Nephron progenitor cell (in vitro differentiated cells): ENCODE data around the gene STXBP5.

Source experiments
- DNase-seq: peaks from one replicate; pipeline ENCODE4 v3.0.0; 2021
- H3K27ac Mint-ChIP-seq: 2 replicates; pipeline ENCODE4 v1.8.0; 2021; ENCODE audit warnings: mild to moderate bottlenecking, moderate library complexity, mixed read lengths
- H3K27me3 Mint-ChIP-seq: 2 replicates; pipeline ENCODE4 v1.8.0; 2021; ENCODE audit warnings: mild to moderate bottlenecking, low read depth, mixed read lengths; ENCODE audit not compliant: poor library complexity
- H3K36me3 Mint-ChIP-seq: 2 replicates; pipeline ENCODE4 v1.8.0; 2021; ENCODE audit warnings: low read depth, mixed read lengths
- H3K4me1 Mint-ChIP-seq: 2 replicates; pipeline ENCODE4 v1.8.0; 2021; ENCODE audit warnings: mixed read lengths
- H3K4me3 Mint-ChIP-seq: 2 replicates; pipeline ENCODE4 v1.8.0; 2021; ENCODE audit warnings: mild to moderate bottlenecking, moderate library complexity, mixed read lengths
- H3K9me3 Mint-ChIP-seq: 2 replicates; pipeline ENCODE4 v1.8.0; 2021; ENCODE audit warnings: mild to moderate bottlenecking, moderate library complexity, mixed read lengths
- TF ChIP-seq, protein P1 (sequence below): fragments of 200-600 bp; sonication (generic); IDR thresholded peaks from 2 replicates; pipeline ENCODE4 v1.5.0; 2021; ENCODE audit warnings: antibody characterized with exemption

Gene STXBP5

DNA sequence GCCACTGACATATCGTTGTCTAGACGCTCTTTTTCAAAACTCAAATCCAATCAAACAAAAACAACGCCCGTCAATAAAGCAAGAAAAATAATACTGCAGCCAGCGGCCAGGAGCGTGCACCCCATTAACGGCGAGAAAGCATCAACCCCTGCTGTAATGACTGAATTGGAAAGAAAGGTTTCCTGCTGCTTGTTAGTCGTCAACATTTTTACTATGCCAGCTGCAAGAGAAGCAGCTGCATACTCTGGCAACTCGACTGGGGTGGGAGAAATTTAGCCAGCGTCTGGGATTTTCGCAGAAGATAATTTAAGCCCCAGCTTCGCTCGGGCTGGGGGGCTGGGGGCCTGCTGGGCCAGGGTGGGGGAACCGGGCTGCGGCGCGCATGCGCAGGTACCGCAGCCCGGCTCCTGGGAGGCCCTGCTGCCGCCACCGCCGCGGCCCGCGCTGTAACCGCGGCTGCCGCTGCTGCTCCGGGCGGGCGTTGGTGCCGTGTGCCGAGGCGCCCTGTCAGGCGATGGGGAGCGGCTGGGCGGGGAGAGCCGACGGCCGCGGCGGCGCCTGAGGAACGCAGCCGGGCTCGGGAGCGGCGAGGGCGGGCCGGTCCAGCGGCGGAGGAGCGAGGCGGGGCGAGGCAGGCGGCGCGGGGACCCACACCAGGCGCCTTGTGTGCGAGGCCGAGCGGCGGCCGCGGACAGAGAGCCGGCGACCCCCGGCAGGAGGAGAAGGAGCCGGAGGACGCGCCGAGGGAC, 732 bp upstream of the STXBP5 start:
- Mint-ChIP-seq H3K9me3 (no peaks in the 10 kb centered on the region), H3K27me3 (peaks cover 3% of the 10 kb centered on the region), H3K4me3 (peak overlapping the region; percentile 97), H3K36me3 (no peaks in the 10 kb centered on the region), H3K4me1 (peaks cover 45% of the 10 kb centered on the region), H3K27ac (peak overlapping the region; percentile 97)
- TF ChIP-seq, protein P1, sequence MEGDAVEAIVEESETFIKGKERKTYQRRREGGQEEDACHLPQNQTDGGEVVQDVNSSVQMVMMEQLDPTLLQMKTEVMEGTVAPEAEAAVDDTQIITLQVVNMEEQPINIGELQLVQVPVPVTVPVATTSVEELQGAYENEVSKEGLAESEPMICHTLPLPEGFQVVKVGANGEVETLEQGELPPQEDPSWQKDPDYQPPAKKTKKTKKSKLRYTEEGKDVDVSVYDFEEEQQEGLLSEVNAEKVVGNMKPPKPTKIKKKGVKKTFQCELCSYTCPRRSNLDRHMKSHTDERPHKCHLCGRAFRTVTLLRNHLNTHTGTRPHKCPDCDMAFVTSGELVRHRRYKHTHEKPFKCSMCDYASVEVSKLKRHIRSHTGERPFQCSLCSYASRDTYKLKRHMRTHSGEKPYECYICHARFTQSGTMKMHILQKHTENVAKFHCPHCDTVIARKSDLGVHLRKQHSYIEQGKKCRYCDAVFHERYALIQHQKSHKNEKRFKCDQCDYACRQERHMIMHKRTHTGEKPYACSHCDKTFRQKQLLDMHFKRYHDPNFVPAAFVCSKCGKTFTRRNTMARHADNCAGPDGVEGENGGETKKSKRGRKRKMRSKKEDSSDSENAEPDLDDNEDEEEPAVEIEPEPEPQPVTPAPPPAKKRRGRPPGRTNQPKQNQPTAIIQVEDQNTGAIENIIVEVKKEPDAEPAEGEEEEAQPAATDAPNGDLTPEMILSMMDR: no peak
- DNase-seq: peak; percentile 77

DNA sequence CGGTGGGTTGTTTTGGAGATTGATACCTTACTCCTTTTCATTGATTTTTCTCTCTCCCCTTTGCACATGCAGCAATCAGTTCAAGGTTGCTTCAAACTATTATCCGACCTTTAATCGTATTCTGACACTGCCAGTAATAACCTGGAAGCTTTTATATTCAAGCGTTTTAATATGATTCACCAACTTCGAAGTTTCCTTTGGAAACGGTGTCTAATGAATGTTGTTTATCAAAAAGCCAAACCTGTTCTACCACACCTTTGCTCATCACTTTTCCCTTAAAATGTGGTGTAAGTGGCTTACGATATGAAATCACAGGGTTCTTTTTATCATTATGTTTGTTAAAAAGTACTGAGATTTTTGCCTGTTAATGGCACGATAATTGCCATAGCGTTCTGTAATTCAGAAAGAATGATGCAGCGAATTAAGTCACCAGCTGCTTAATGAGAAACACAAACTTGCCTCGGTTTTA, 660 bp downstream of the STXBP5 start:
- Mint-ChIP-seq H3K4me1 (peaks cover 55% of the 10 kb centered on the region), H3K36me3 (no peaks in the 10 kb centered on the region), H3K9me3 (no peaks in the 10 kb centered on the region), H3K27ac (no peak overlapping the region), H3K4me3 (peak overlapping the region; percentile 91), H3K27me3 (peaks cover 7% of the 10 kb centered on the region)
- no peak for DNase-seq
- TF ChIP-seq, protein P1: no peak

DNA sequence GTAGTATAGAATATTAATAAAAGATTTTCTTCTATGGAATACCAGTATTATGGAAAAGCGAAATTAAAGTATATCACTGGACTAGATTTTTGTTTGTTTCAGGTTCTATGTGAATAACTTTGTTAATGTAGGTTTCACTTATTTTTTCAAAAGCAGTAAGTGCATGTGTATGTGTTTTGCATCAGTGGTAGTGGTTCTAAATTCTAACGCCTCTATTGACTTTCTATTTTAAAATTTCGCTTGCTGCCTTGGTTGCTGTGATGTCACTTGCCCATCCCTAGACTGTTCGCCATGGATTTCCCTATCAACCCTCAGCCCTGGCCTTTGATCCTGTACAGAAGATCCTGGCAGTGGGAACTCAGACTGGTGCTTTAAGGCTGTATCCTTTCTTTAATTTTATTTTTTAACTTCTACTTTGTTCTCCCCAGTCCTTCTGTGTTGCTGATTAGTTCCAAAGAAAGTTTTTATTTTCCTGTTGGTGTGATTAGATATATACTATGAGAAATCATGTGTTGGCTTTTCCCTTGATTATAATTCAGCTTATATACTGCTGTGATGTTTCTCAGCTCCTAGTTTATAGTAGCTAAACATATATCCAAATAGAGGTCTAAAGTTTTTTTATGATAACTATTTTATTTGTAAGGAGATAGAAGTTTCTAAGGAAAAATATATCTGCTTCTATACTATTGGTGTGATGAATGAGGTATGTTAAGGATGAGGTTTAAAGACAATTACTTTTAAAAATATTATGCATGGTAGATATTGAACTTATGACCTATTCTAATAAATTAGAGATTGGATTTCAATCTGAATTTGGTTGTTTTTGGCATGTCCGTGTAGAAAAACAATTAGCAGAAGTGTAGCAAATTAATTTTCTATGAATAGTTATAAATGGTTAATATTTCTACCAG, 1.7 kb downstream of the STXBP5 start:
- Mint-ChIP-seq H3K27ac (no peak overlapping the region), H3K9me3 (no peaks in the 10 kb centered on the region)
- no peak for DNase-seq

DNA sequence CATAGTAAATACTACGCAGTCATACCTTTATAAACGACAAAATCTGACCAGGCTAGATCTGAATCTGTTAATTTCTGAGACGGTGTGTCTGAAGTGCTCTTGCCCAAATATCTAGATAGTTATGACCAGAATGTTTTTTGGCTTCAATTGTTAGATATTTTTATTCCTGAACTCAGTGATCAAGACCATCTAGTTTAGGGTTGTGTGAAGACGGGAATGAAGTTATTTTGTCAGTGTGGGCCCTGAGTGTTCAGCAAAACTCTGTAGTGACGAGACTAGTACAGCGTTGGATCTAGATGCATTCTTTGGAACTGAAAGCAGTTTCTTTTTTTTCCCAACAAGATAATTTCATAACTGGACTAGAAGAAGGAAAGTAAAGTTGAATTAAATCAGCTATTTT, 3.1 kb downstream of the STXBP5 start:
- no peak overlapping the region for H3K4me3 Mint-ChIP-seq
- peaks cover 8% of the 10 kb centered on the region for H3K36me3 Mint-ChIP-seq
- H3K27ac Mint-ChIP-seq: no peak overlapping the region
- H3K27me3 Mint-ChIP-seq: peaks cover 4% of the 10 kb centered on the region
- H3K4me1 Mint-ChIP-seq: peaks cover 51% of the 10 kb centered on the region
- H3K9me3 Mint-ChIP-seq: no peaks in the 10 kb centered on the region
- no peak for DNase-seq
- TF ChIP-seq, protein P1: no peak

More for the DNA sequence above, 1.7 kb downstream of the STXBP5 start:
- Mint-ChIP-seq H3K4me1 (peaks cover 57% of the 10 kb centered on the region), H3K4me3 (peak overlapping the region; percentile 91), H3K36me3 (no peaks in the 10 kb centered on the region), H3K27me3 (peaks cover 8% of the 10 kb centered on the region)
- TF ChIP-seq, protein P1: no peak

DNA sequence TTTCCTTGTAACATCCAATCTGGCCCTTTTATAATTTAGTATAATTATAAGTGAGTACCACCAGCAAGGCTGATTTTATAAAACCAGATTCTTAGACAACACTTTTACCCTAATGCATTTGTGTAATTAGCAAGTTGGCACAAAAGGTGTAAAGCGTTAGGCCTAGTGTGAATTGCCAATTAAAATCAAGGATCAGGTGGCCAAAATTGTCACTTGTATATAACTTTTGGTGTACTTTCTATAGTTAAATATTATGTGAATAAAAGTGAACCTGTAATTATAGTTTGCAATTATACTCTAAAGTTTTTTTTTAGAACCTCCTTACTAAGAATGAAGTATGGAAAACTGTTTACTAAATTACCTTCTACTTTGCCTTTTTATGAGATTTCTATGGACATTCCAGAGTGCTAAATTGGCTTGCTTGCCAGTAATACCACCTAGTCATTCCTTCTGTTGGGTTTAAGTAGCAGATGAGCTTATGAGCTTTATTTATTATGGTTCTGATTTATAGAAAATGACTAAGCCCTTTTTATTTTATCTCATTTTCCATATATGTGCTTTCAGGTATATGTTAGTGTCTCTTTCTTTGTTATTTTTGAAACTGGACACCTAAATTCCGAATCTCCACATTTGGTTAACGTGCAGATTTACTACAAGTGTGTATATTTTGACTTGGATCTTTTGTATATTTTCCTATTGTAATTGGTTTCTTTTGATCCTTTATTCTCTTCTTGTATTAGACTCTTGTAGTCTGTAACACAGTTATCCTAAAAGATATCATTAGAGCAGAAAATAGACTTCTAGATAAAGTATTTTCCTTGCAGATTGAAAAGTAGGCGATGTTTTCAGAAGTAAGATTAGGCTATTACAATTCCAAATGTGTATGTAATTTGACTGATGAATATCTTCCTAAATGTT, 3.9 kb downstream of the STXBP5 start:
- DNase-seq: no peak
- Mint-ChIP-seq H3K4me1 (peaks cover 50% of the 10 kb centered on the region), H3K4me3 (no peak overlapping the region), H3K27ac (no peak overlapping the region), H3K27me3 (peaks cover 4% of the 10 kb centered on the region), H3K9me3 (no peaks in the 10 kb centered on the region), H3K36me3 (peaks cover 10% of the 10 kb centered on the region)
- TF ChIP-seq, protein P1: no peak
